ENCODE results near the gene POLR3B. TPM values are rescaled to one million over a fixed set of nuclear protein-coding genes. Genes with fewer than 3 reads are reported as not detected.

POLR3B gene
- total and polyA plus RNA-seq, 2 of the 13 experiments (the other 11 are each of a cell fraction or from before 2014, with no cell fraction given): 4.8 to 13.1 TPM

GRCh38 chr12:106310687-106311086 lies 46.9 kb upstream of the POLR3B start:
- H4K20me1 ChIP-seq (ENCODE audit: insufficient read depth, low read length): no peaks in the 10 kb centered on the region
- ATAC-seq (no peak), FAIRE-seq (no peak), DNase-seq (ENCODE audit: low spot score) (no peak)
- H3K4me2 ChIP-seq (ENCODE audit: low read depth, low read length): no peak overlapping the region
- H3K27ac ChIP-seq (ENCODE audit: extremely low read length, insufficient read depth, low read length): no peak overlapping the region
- ChIA-PET POLR2A (interaction anchor here (1.3 kb wide), 1 partner anchor 47 kb away, joined by 4 read pairs; the partner anchor contains the start of gene POLR3B), CTCF (ENCODE audit: low intra/inter-chr PET ratio, low total read pairs) (no interaction called here)
- in situ Hi-C loops (cut with HindIII; ENCODE audit: extremely low pct_ligation_motif_present, low pct_unique_long_range_greater_than_20kb): no loop called here
- WGBS (ENCODE audit: low lambda C conversion rate): 88% methylated on average over 5 of the region's 5 CpGs
- no peaks in the 10 kb centered on the region for H3K36me3 ChIP-seq (replicated peaks in 1 of 2; ENCODE audit: control insufficient read depth in 1 of 2, insufficient read depth in 2 of 2, low read length in 2 of 2)
- H3K4me1 ChIP-seq (ENCODE audit: insufficient read depth, low read length): peaks cover 43% of the 10 kb centered on the region
- no peak overlapping the region for H3K4me3 ChIP-seq (replicated peaks in 1 of 3; ENCODE audit: insufficient read depth in 1 of 3, low read depth in 2 of 3, low read length in 3 of 3)
- intact Hi-C loops (cut with micrococcal nuclease; ENCODE audit: unreplicated experiment): no loop called here
- no peak overlapping the region for H2AFZ ChIP-seq (ENCODE audit: low read length)
- no peaks in the 10 kb centered on the region for H3K79me2 ChIP-seq (ENCODE audit: insufficient read depth, low read length)
- no peaks in the 10 kb centered on the region for H3K27me3 ChIP-seq (ENCODE audit: control insufficient read depth in 1 of 2, insufficient read depth in 2 of 2, low read length in 2 of 2)
- no TSS peak for BruUV-seq (replicated peaks)
- no peak for TF ChIP-seq CEBPZ (IDR thresholded peaks at IDR 0.05; ENCODE audit: low read length)
- no peak for TF ChIP-seq ZNF772 (CRISPR knock-in tag; IDR thresholded peaks at IDR 0.05)
- no peak for TF ChIP-seq REST (IDR thresholded peaks at IDR 0.05; ENCODE audit: borderline replicate concordance in 1 of 2, low read depth in 1 of 2, low read length in 2 of 2)
- TF ChIP-seq NFATC3 (CRISPR knock-in tag; IDR thresholded peaks at IDR 0.05): no peak
- no peak for TF ChIP-seq RNF2 (conservative IDR thresholded peaks at IDR 0.05; ENCODE audit: low read depth)
- no peak for TF ChIP-seq ZNF616 (CRISPR knock-in tag; IDR thresholded peaks at IDR 0.05; ENCODE audit: low read depth)
- TF ChIP-seq ZNF124 (CRISPR knock-in tag; IDR thresholded peaks at IDR 0.05): no peak
- TF ChIP-seq HDAC1 (CRISPR knock-in tag; IDR thresholded peaks at IDR 0.05): no peak
- no peak for TF ChIP-seq SOX13 (IDR thresholded peaks at IDR 0.05)
- TF ChIP-seq SOX13 (CRISPR knock-in tag; conservative IDR thresholded peaks at IDR 0.05 in 1 of 2, IDR thresholded peaks at IDR 0.05 in 1 of 2): no peak
- TF ChIP-seq ZFY (CRISPR knock-in tag; IDR thresholded peaks at IDR 0.05): no peak
- TF ChIP-seq ZNF280B (CRISPR knock-in tag; IDR thresholded peaks at IDR 0.05; ENCODE audit: borderline replicate concordance): no peak
- TF ChIP-seq ZBTB37 (CRISPR knock-in tag; IDR thresholded peaks at IDR 0.05): no peak
- no peaks in the 10 kb centered on the region for H3K9me3 ChIP-seq (ENCODE audit: low read length)
- no peak overlapping the region for H3K9ac ChIP-seq (ENCODE audit: insufficient read depth, low read depth, low read length)
